Right ventricle myocardium inferior (tissue), 1 donor: ENCODE results near the gene DNM3. TPM values are rescaled to one million over a fixed set of nuclear protein-coding genes. Genes with fewer than 3 reads are reported as not detected.

Source experiments
- ATAC-seq: fragments of 200-7000 bp; cut with Tn5 transposase; one replicate; pipeline ENCODE4 v1.9.1; 2020; ENCODE audit warnings: mild to moderate bottlenecking, moderate library complexity
- DNase-seq: peaks from one replicate; pipeline ENCODE4 v3.0.0; 2021; ENCODE audit errors: missing footprints
- intact Hi-C: fragments of 100-400 bp; cut with DNase I; formaldehyde crosslinking; loops from one replicate; pipeline ENCODE4 v1.11.0; 2022
- total RNA-seq: library from RNA; stranded (reverse); fragmentation: NEBNext Ultra II Directional; extraction: Animal tissue kit (Norgen Biotek cat#: 25700); gene quantifications from one replicate; pipeline ENCODE4 v1.2.1, GENCODE V29; 2021
- donor health status: DM: no; HTN: yes; CAD: no; lungs with severe emphysema.

DNM3 gene
- total RNA-seq, 1 donor from 2014 or later: 1.8 TPM

GRCh38 chr1:172338295-172338735, 497.0 kb downstream of the DNM3 start:
- no peak for ATAC-seq
- intact Hi-C loops: no loop called here
- no peak for DNase-seq

- no peak for ATAC-seq
- no peak for DNase-seq
- intact Hi-C loops: no loop called here
Measured at GRCh38 chr1:172339842-172340241, 498.5 kb downstream of the DNM3 start.

GRCh38 chr1:172340520-172340919, 499.2 kb downstream of the DNM3 start:
- intact Hi-C loops: no loop called here
- ATAC-seq (no peak), DNase-seq (no peak)

- DNase-seq: no peak
- intact Hi-C loops: no loop called here
Measured at GRCh38 chr1:172341697-172342096, 500.4 kb downstream of the DNM3 start.

GRCh38 chr1:172342584-172343239, 501.4 kb downstream of the DNM3 start:
- intact Hi-C loops: no loop called here
- no peak for ATAC-seq
- DNase-seq: no peak

More at GRCh38 chr1:172341697-172342096, 500.4 kb downstream of the DNM3 start:
- ATAC-seq: no peak

- DNase-seq (no peak), ATAC-seq (peak; percentile 34)
- intact Hi-C loops: no loop called here
Measured at GRCh38 chr1:172343240-172344160, 502.2 kb downstream of the DNM3 start.

GRCh38 chr1:172344444-172344843, 503.1 kb downstream of the DNM3 start:
- DNase-seq (no peak), ATAC-seq (no peak)
- intact Hi-C loops: no loop called here

- ATAC-seq: no peak
- no peak for DNase-seq
- intact Hi-C loops: no loop called here
Measured at GRCh38 chr1:172345077-172345476, 503.8 kb downstream of the DNM3 start.

- ATAC-seq (no peak), DNase-seq (no peak)
- intact Hi-C loops: no loop called here
Measured at GRCh38 chr1:172347416-172347815, 506.1 kb downstream of the DNM3 start.

- intact Hi-C loops: no loop called here
- ATAC-seq: no peak
- DNase-seq: no peak
Measured at GRCh38 chr1:172350856-172351255, 509.6 kb downstream of the DNM3 start.

GRCh38 chr1:172351346-172351745, 510.0 kb downstream of the DNM3 start:
- no peak for DNase-seq
- peak; percentile 60 for ATAC-seq
- intact Hi-C loops: no loop called here

- ATAC-seq (no peak), DNase-seq (no peak)
- intact Hi-C loops: no loop called here
Measured at GRCh38 chr1:172351754-172352161, 510.5 kb downstream of the DNM3 start.

GRCh38 chr1:172352435-172352834, 511.1 kb downstream of the DNM3 start:
- no peak for DNase-seq
- no peak for ATAC-seq
- intact Hi-C loops: no loop called here

GRCh38 chr1:172354291-172355274, 513.3 kb downstream of the DNM3 start:
- intact Hi-C loops: loop anchor here (5.0 kb wide), 1 partner anchor 43 kb away; no protein-coding TSS in a partner anchor
- DNase-seq (no peak), ATAC-seq (no peak)

GRCh38 chr1:172356620-172357019, 515.3 kb downstream of the DNM3 start:
- no peak for DNase-seq
- ATAC-seq: no peak
- intact Hi-C loops: loop anchor here (5.0 kb wide), 1 partner anchor 41 kb away; no protein-coding TSS in a partner anchor

GRCh38 chr1:172357753-172358385, 516.6 kb downstream of the DNM3 start:
- DNase-seq (no peak), ATAC-seq (no peak)
- intact Hi-C loops: loop anchor here (5.0 kb wide), 1 partner anchor 39 kb away; no protein-coding TSS in a partner anchor

GRCh38 chr1:172359491-172359999, 518.2 kb downstream of the DNM3 start:
- intact Hi-C loops: loop anchor here (5.0 kb wide), 1 partner anchor 38 kb away; no protein-coding TSS in a partner anchor
- ATAC-seq (no peak), DNase-seq (no peak)

- intact Hi-C loops: no loop called here
- DNase-seq: no peak
- no peak for ATAC-seq
Measured at GRCh38 chr1:172360511-172360910, 519.2 kb downstream of the DNM3 start.
